ENCODE data around the gene ZBTB7B.

Gene ZBTB7B

GRCh38 chr1:155016231-155016831 is 13.7 kb downstream of the ZBTB7B start:
- DNase-seq (ENCODE audit: low read depth, low spot score) = no peak

GRCh38 chr1:155017041-155017945 is 14.7 kb downstream of the ZBTB7B start:
- DNase-seq (ENCODE audit: low read depth, low spot score) = peak; percentile 99

- no peak for DNase-seq (ENCODE audit: low read depth, low spot score)
These were observed 15.3 kb downstream of the ZBTB7B start for GRCh38 chr1:155017946-155018316.

GRCh38 chr1:155018617-155019348 is 16.2 kb downstream of the ZBTB7B start:
- no peak for DNase-seq (ENCODE audit: low read depth, low spot score)

GRCh38 chr1:155019377-155020245 is 17.0 kb downstream of the ZBTB7B start:
- DNase-seq (ENCODE audit: low read depth, low spot score) = no peak

- peak; percentile 39 for DNase-seq (ENCODE audit: low read depth, low spot score)
These were observed 19.7 kb downstream of the ZBTB7B start for GRCh38 chr1:155022136-155022926.

- DNase-seq (ENCODE audit: low read depth, low spot score) = no peak
These were observed 20.3 kb downstream of the ZBTB7B start for GRCh38 chr1:155022927-155023236.

- no peak for DNase-seq (ENCODE audit: low read depth, low spot score)
These were observed 21.0 kb downstream of the ZBTB7B start for GRCh38 chr1:155023627-155024026.

- no peak for DNase-seq (ENCODE audit: low read depth, low spot score)
These were observed 21.7 kb downstream of the ZBTB7B start for GRCh38 chr1:155024315-155024714.

- no peak for DNase-seq (ENCODE audit: low read depth, low spot score)
These were observed 23.6 kb downstream of the ZBTB7B start for GRCh38 chr1:155026154-155026553.

- DNase-seq (ENCODE audit: low read depth, low spot score) = no peak
These were observed 24.0 kb downstream of the ZBTB7B start for GRCh38 chr1:155026588-155026987.

- no peak for DNase-seq (ENCODE audit: low read depth, low spot score)
These were observed 27.1 kb downstream of the ZBTB7B start for GRCh38 chr1:155029513-155030242.

GRCh38 chr1:155030243-155030795 is 27.7 kb downstream of the ZBTB7B start:
- DNase-seq (ENCODE audit: low read depth, low spot score) = no peak

- no peak for DNase-seq (ENCODE audit: low read depth, low spot score)
These were observed 28.3 kb downstream of the ZBTB7B start for GRCh38 chr1:155030899-155031298.

- DNase-seq (ENCODE audit: low read depth, low spot score) = no peak
These were observed 30.3 kb downstream of the ZBTB7B start for GRCh38 chr1:155032886-155033285.

- no peak for DNase-seq (ENCODE audit: low read depth, low spot score)
These were observed 30.9 kb downstream of the ZBTB7B start, which contains the start of the genes DCST1 and DCST2 for GRCh38 chr1:155033524-155033923. Gene DCST1 (plus strand): TSS chr1:155033824. CDS start chr1:155034037, 213 bp downstream. Gene DCST2 (minus strand): TSS chr1:155033781. CDS start chr1:155033701, 80 bp downstream.

- DNase-seq (ENCODE audit: low read depth, low spot score) = no peak
These were observed 32.0 kb downstream of the ZBTB7B start for GRCh38 chr1:155034318-155035208.

- no peak for DNase-seq (ENCODE audit: low read depth, low spot score)
These were observed 33.3 kb downstream of the ZBTB7B start for GRCh38 chr1:155035936-155036335.

GRCh38 chr1:155037043-155037442 is 34.4 kb downstream of the ZBTB7B start:
- DNase-seq (ENCODE audit: low read depth, low spot score) = no peak
